ENCODE measurements around the gene SRF.

SRF gene

DNA sequence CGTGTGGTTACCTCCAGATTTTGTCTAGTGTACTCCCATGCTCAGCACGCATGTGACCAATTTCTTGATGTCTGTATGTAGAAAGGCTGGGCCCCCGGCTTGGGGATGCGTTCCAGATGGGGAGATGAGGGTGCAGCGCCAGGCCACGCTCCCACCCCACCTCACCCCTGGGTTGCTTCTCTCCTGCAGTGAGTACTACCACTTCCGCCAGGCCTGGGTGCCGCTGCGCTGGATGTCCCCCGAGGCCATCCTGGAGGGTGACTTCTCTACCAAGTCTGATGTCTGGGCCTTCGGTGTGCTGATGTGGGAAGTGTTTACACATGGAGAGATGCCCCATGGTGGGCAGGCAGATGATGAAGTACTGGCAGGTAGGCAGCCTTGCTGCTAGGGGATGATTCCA, 11.5 kb upstream of the SRF start:
- Histone ChIP-seq H3K4me1 (ENCODE audit: insufficient read depth, low read length, severe bottlenecking) (no peaks in the 10 kb centered on the region), H3K79me2 (ENCODE audit: insufficient read depth, low read length) (no peaks in the 10 kb centered on the region), H3K4me2 (ENCODE audit: low read length) (no peak overlapping the region), H3F3A (ENCODE audit: insufficient read depth, low read length) (no peaks in the 10 kb centered on the region), H3K9me3 (ENCODE audit: low read length) (no peaks in the 10 kb centered on the region), H2AFZ (ENCODE audit: low read length) (no peak overlapping the region), H4K20me1 (ENCODE audit: insufficient read depth, low read length) (no peaks in the 10 kb centered on the region), H3K4me3 (ENCODE audit: low read depth, low read length, poor library complexity, severe bottlenecking) (no peak overlapping the region), H3K9ac (ENCODE audit: low read length) (no peak overlapping the region), H3K36me3 (ENCODE audit: insufficient read depth, low read length) (no peaks in the 10 kb centered on the region), H3K27ac (ENCODE audit: low read depth, low read length, poor library complexity, severe bottlenecking) (no peak overlapping the region), H3K9me2 (ENCODE audit: low read depth, low read length) (no peaks in the 10 kb centered on the region), H3K27me3 (ENCODE audit: insufficient read depth, low read length) (no peaks in the 10 kb centered on the region)
- TF ChIP-seq, protein P1, sequence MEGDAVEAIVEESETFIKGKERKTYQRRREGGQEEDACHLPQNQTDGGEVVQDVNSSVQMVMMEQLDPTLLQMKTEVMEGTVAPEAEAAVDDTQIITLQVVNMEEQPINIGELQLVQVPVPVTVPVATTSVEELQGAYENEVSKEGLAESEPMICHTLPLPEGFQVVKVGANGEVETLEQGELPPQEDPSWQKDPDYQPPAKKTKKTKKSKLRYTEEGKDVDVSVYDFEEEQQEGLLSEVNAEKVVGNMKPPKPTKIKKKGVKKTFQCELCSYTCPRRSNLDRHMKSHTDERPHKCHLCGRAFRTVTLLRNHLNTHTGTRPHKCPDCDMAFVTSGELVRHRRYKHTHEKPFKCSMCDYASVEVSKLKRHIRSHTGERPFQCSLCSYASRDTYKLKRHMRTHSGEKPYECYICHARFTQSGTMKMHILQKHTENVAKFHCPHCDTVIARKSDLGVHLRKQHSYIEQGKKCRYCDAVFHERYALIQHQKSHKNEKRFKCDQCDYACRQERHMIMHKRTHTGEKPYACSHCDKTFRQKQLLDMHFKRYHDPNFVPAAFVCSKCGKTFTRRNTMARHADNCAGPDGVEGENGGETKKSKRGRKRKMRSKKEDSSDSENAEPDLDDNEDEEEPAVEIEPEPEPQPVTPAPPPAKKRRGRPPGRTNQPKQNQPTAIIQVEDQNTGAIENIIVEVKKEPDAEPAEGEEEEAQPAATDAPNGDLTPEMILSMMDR (IDR thresholded peaks at IDR 0.05; ENCODE audit: low read length) = no peak
- no peak for TF ChIP-seq EZH2 (IDR thresholded peaks at IDR 0.05; ENCODE audit: borderline replicate concordance, low read length)

DNA sequence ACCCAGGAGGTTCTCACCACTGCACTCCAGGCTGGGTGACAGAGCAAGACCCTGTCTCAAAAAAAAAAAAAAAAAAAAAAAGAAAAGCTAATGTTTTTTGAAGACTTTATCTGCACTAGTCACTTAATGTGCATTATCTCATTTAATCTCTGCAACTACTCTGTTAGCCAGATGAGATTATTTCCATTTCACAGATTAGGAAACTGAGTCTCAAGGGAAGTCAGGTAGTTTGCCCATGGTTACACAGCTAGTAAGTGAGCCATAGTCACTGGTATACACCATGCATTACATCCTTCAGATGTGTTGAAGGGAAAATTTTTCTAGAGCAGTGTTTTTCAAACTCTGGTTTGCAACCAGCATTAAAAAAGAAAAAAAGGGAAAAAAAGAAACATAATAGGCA, 7.2 kb upstream of the SRF start:
- Histone ChIP-seq H3F3A (ENCODE audit: insufficient read depth, low read length) (no peaks in the 10 kb centered on the region), H3K9me3 (ENCODE audit: low read length) (no peaks in the 10 kb centered on the region), H3K4me1 (ENCODE audit: insufficient read depth, low read length, severe bottlenecking) (no peaks in the 10 kb centered on the region), H3K79me2 (ENCODE audit: insufficient read depth, low read length) (no peaks in the 10 kb centered on the region), H3K4me3 (ENCODE audit: low read depth, low read length, poor library complexity, severe bottlenecking) (no peak overlapping the region), H3K27me3 (ENCODE audit: insufficient read depth, low read length) (no peaks in the 10 kb centered on the region), H3K9ac (ENCODE audit: low read length) (no peak overlapping the region), H3K27ac (ENCODE audit: low read depth, low read length, poor library complexity, severe bottlenecking) (no peak overlapping the region), H4K20me1 (ENCODE audit: insufficient read depth, low read length) (no peaks in the 10 kb centered on the region), H3K36me3 (ENCODE audit: insufficient read depth, low read length) (no peaks in the 10 kb centered on the region), H3K9me2 (ENCODE audit: low read depth, low read length) (no peaks in the 10 kb centered on the region), H3K4me2 (ENCODE audit: low read length) (no peak overlapping the region), H2AFZ (ENCODE audit: low read length) (no peak overlapping the region)
- no peak for TF ChIP-seq EZH2 (IDR thresholded peaks at IDR 0.05; ENCODE audit: borderline replicate concordance, low read length)
- TF ChIP-seq, protein P1 (IDR thresholded peaks at IDR 0.05; ENCODE audit: low read length) = no peak

DNA sequence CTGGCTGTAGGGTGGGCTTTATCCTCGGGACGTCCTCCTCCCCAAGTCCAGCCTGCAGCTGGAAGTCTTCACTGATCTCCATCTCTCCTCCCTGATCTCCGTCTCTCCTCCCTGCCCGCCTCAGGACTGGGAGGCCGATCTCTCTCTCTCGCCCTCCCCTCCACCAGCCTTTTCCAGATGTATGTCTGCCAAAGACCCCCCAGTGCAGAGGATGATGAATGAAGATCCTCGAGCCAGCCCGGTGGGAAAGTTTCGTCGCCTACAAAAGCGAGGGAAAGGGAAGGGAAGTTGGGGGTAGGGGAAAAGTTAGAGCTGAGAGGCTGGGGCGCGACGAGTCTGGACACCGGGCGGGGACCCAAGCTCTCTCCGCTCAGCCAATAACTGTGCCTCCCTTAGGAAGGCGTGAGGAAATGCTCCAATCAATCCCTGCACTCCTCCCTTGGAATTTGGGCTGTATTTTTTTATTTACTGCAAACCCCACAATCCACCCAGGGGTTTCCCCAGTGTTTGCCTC, 595 bp upstream of the SRF start:
- peak overlapping the region; percentile 80 for H3K9ac ChIP-seq (ENCODE audit: low read length)
- H3K4me2 ChIP-seq (ENCODE audit: low read length) = peak overlapping the region; percentile 85
- TF ChIP-seq EZH2 (IDR thresholded peaks at IDR 0.05; ENCODE audit: borderline replicate concordance, low read length) = no peak
- H3K9me3 ChIP-seq (ENCODE audit: low read length) = no peaks in the 10 kb centered on the region
- peaks cover 11% of the 10 kb centered on the region for H3K36me3 ChIP-seq (ENCODE audit: insufficient read depth, low read length)
- H3K4me3 ChIP-seq (ENCODE audit: low read depth, low read length, poor library complexity, severe bottlenecking) = peak overlapping the region; percentile 85
- peaks cover 32% of the 10 kb centered on the region for H3K4me1 ChIP-seq (ENCODE audit: insufficient read depth, low read length, severe bottlenecking)
- H3K27me3 ChIP-seq (ENCODE audit: insufficient read depth, low read length) = no peaks in the 10 kb centered on the region
- H4K20me1 ChIP-seq (ENCODE audit: insufficient read depth, low read length) = no peaks in the 10 kb centered on the region
- peak overlapping the region; percentile 33 for H3K27ac ChIP-seq (ENCODE audit: low read depth, low read length, poor library complexity, severe bottlenecking)
- H2AFZ ChIP-seq (ENCODE audit: low read length) = no peak overlapping the region
- H3F3A ChIP-seq (ENCODE audit: insufficient read depth, low read length) = no peaks in the 10 kb centered on the region; the same call in 1 of the 2 replicates
- no peaks in the 10 kb centered on the region for H3K9me2 ChIP-seq (ENCODE audit: low read depth, low read length)
- H3K79me2 ChIP-seq (ENCODE audit: insufficient read depth, low read length) = peaks cover 18% of the 10 kb centered on the region

DNA sequence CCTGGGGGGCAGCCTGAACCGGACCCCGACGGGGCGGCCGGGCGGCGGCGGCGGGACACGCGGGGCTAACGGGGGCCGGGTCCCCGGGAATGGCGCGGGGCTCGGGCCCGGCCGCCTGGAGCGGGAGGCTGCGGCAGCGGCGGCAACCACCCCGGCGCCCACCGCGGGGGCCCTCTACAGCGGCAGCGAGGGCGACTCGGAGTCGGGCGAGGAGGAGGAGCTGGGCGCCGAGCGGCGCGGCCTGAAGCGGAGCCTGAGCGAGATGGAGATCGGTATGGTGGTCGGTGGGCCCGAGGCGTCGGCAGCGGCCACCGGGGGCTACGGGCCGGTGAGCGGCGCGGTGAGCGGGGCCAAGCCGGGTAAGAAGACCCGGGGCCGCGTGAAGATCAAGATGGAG, 636 bp downstream of the SRF start:
- Histone ChIP-seq H3F3A (ENCODE audit: insufficient read depth, low read length) (no peaks in the 10 kb centered on the region; the same call in 1 of the 2 replicates), H3K4me1 (ENCODE audit: insufficient read depth, low read length, severe bottlenecking) (peaks cover 32% of the 10 kb centered on the region), H3K4me2 (ENCODE audit: low read length) (peak overlapping the region; percentile 85), H3K9me2 (ENCODE audit: low read depth, low read length) (no peaks in the 10 kb centered on the region), H3K36me3 (ENCODE audit: insufficient read depth, low read length) (peaks cover 23% of the 10 kb centered on the region), H3K79me2 (ENCODE audit: insufficient read depth, low read length) (peaks cover 18% of the 10 kb centered on the region), H3K4me3 (ENCODE audit: low read depth, low read length, poor library complexity, severe bottlenecking) (peak overlapping the region; percentile 85), H3K9me3 (ENCODE audit: low read length) (no peaks in the 10 kb centered on the region), H4K20me1 (ENCODE audit: insufficient read depth, low read length) (no peaks in the 10 kb centered on the region), H3K27ac (ENCODE audit: low read depth, low read length, poor library complexity, severe bottlenecking) (peak overlapping the region; percentile 82), H3K9ac (ENCODE audit: low read length) (peak overlapping the region; percentile 97), H3K27me3 (ENCODE audit: insufficient read depth, low read length) (no peaks in the 10 kb centered on the region), H2AFZ (ENCODE audit: low read length) (no peak overlapping the region)
- no peak for TF ChIP-seq EZH2 (IDR thresholded peaks at IDR 0.05; ENCODE audit: borderline replicate concordance, low read length)
- TF ChIP-seq, protein P1 (IDR thresholded peaks at IDR 0.05; ENCODE audit: low read length) = no peak

Measured in OCI-LY1 (cell line).